NCI-H1092 treated with DMSO at 0.1 percent for 48 hours (cell line): ENCODE results near the gene TTC23.
"Not testable (repeated sequence)": the region's sequence is repeated elsewhere in the genome, so short reads cannot be mapped to it uniquely, and the experiment has no call there.

ENCODE experiments used
- DNase-seq: peaks from one replicate; lab custom pipeline; 2025; lab: John Stamatoyannopoulos, UW

Gene TTC23

DNA sequence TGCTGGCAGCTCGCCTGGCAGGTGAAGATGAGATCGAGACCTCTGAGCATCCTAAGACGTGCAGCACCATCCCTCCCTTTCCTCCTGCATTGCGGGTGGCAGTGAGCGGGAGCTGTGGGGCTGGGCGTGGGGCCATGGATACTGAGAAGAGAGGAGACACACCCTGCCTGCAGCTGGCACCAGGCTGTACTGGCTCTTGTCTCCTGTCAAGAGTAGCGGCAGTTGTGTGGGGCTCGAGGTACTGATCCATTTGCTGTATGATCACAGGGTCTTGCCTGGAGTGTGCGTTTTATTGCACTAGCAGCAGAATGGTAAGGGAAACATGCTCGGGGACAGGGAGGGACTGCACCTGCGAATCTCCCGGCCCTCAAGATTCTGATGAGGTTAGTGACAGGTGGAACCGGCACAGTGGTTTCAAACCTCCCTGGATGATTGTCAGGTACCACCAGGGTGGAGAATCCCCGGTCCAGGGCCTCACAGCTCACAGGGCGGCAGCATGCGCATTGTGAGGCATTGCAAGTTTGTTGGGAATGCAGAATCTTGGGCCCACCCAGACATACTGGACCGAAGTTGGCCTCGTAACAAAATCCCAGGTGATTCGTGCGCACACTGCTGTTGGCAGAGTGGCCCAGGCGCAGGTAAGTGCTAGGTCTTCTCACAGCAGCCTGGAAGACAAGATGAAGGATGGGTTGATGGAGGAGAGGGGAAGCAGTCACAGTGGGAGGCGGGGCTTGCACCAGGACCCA, 130.4 kb downstream of the TTC23 start:
- DNase-seq = no peak

- no peak for DNase-seq
These were observed 131.1 kb downstream of the TTC23 start for GRCh38 chr15:99118258-99118632.

DNA sequence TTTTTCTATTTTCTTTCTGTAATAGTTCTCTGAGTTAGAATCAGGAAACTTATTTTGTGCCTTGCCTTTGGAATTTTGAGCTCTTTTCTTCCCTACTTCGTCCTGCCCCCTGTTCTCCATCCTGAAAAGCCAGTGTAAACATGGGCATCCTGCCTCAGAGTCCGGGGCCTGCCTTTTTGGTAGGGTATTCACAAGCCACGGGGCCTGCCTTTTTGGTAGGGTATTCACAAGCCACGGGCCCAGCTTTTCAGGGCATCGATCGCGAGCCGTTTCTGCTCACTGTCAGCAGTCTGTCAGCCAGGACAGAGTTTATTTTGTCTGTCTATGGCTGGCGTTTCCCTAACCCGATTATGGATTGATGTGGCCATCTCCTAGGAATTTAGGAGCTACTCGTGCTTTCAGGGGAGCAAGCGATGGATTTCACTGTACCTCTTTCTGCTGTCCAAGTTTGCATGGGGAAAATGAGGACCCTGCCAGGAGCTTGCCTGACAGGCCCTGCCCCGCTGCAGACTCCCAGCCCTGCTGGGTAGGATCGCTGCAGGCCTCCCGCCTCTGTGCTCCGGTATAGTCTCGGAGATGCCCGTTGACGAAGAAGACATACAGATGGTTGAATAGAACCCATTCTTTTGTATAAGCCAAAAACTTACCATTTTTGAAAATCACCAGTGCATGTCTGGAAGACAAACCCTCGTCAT, 131.7 kb downstream of the TTC23 start:
- no peak for DNase-seq

- DNase-seq = no peak
These were observed 132.3 kb downstream of the TTC23 start for GRCh38 chr15:99117111-99117510.

GRCh38 chr15:99115300-99116215, 133.8 kb downstream of the TTC23 start:
- no peak for DNase-seq

GRCh38 chr15:99114511-99115299, 134.7 kb downstream of the TTC23 start:
- no peak for DNase-seq

GRCh38 chr15:99113547-99114271, 135.7 kb downstream of the TTC23 start:
- no peak for DNase-seq

GRCh38 chr15:99111641-99112040, 137.7 kb downstream of the TTC23 start:
- not testable (repeated sequence) for DNase-seq

DNA sequence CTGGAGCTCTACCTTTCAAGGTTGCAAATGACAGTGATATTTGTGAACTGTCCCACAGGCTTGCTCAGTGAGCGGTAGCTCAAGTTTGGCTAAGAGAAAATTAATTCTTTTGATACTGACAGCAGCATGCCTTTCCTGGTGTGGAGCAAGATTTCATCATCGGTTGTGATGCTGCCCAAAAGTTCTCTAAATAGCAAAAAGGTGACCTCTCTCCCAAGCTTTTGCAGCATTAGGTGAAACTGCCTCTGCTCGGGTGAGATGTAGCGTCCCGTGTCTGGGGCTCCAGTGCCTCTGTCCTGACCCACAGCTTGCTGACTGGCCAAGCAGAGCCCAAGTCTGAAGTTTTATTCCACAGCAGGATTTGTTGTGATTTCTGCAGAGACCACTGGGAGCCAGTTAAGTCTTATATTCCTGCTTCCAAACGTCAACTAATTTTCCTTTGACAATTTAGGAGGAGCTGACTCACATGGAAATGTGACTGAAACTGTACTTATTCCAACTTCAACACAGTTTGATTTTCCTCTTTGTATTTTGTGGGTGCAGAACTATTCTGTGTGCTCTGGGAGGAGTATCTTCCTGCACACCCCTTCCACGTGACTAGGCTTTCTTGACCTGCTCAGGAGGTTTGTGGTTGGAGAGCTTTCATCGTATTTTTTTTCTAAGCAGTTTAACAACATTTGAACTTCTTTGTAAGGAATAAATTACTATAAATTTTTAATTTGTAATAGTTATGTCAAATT, 138.6 kb downstream of the TTC23 start:
- DNase-seq = no peak

DNA sequence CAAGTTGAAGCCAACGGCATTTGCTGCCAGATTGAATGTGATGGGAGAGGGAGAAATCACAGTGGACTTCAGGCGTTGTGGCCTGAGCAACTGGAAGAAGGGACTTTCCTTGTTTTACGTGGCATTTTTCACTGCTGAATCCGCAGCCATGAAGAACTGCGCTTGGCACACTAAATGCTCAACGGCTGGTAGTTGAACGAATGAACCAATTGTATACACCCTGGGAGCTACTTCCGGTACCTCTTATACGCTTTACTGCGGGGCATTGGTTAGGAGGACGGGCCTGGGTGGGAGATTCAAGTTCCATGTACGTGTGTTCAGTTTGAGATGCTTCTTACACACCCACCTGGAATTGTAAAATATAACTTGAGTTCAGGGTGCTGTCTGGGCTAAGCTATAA, 139.3 kb downstream of the TTC23 start:
- no peak for DNase-seq

DNA sequence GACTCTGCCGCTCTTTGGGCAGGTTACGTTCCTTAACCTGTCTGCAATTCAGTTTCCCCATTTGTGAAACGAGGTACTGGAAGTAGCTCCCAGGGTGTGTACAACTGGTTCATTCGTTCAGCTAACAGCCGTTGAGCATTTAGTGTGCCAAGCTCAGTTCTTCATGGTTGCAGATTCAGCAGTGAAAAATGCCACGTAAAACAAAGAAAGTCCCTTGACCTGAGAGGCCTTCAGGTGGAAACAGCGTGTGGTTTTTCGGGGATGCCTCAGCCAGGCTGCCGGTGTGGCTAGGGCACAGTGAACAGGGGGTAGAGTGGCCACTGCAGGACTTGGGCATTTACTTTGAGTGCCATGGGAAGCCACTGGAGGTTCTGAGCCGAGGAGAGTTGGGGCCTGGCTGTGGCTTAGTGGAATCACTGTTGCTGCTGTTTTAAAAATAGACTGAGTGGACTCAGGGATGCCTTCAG, 139.8 kb downstream of the TTC23 start:
- no peak for DNase-seq

DNA sequence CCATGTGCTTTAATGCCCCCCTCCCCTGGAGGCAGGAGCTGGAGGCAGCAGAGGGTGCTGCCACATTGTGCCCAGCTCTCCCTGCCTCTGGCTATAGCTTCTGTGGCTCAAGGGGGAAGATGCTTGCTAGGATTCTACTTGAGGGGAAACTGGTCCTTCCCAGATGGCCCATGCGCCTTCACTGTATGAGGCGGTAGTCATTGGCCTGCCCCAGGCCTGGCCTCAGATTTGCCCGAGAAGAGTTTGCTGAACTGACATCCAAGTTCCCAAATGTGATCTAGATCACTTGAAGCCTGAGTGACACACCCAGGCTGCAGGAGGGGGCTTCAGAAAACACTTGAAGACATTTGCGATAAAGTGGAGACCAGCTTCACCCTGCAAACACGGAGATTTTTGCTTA, 140.4 kb downstream of the TTC23 start:
- no peak for DNase-seq

- no peak for DNase-seq
These were observed 142.8 kb downstream of the TTC23 start for GRCh38 chr15:99106417-99107220.

- DNase-seq = peak; percentile 51
These were observed 143.7 kb downstream of the TTC23 start for GRCh38 chr15:99105514-99106341.

- peak; percentile 67 for DNase-seq
These were observed 144.4 kb downstream of the TTC23 start, which contains the start of gene SYNM for GRCh38 chr15:99104788-99105513. TSS of gene SYNM (plus strand) at chr15:99105080. CDS start at chr15:99105200, 120 bp downstream.

- no peak for DNase-seq
These were observed 146.1 kb downstream of the TTC23 start for GRCh38 chr15:99103279-99103678.

- no peak for DNase-seq
These were observed 146.8 kb downstream of the TTC23 start for GRCh38 chr15:99102332-99103235.
